ENCODE data around the gene METTL23. TPM values are rescaled to one million over a fixed set of nuclear protein-coding genes. Genes with fewer than 3 reads are reported as not detected.

The METTL23 gene
- total RNA-seq, 3 donors from 2014 or later (not counting 1 experiment from before 2014, with no cell fraction given), result 31.9 to 57.7 (median 34.2) TPM

DNA sequence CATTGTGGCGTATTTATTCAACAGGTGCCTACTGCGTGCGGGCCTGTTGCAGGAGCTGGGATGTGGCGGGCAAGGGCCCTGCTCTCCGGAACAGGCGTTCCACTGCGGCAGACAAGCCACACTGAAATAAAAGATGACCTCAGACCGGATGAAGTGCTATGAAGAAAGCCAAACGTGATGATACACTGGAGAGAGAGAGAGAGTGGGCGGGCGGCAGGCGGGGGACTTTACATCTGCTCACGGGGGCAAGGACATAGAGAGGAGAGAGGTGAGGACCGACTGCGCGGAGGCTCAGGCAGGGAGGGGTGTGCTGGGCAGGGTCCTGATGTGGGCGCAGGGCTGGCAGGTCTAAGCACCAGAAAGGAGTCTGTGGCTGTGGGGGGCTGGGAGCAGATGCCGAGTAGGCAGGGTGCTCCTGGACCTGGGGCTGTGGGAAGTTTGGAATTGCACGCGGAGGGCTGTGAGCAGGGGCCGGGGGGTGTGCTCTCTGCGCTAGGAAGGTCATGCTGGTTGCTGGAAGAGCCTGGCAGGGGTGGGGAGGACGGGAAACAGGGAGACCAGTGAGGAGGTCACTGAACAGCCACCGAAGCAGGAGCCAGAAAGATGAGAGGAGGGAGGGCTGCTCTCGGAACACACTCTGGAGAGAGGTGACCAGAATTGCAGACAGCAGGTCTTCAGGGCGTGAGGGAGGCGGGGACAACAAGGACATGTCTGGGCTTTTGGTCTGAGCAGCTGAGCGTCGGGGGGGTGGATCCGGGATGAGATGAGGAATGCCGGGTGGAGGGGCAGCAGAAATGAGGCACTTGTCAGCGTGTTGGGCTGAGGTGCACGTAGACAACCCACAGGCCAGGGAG is 25.8 kb upstream of the METTL23 start:
- peak; percentile 64 to 80 (median 67) for ATAC-seq
- H3K36me3 Mint-ChIP-seq, result no peaks in the 10 kb centered on the region
- intact Hi-C loops (cut with micrococcal nuclease), result no loop called here

DNA sequence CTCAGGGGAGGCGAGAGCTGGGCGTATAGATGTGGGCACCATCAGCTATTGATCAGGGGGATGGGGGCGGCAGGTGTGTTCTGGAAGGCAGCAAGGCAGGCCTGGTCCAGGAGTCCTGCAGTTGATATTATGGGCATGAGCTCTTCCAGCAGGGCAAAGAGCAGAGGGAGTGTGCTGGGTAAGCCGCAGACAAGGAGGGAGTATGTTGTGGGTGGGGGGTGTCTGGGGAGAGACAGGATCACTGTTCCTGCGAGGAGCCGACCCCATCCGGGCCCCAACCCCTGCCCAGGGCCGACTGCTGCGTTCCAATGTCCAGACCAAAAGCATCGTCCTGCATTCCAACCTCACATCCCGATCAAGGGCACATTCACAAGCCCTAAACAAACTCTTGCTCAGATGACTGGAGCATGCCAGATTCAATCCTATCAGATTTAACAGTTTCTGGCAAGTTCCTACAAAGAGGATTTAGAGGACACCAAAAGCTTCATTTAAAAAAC is 25.1 kb upstream of the METTL23 start:
- WGBS (ENCODE audit: insufficient coverage), result 95% methylated on average over 11 of the region's 11 CpGs
- Mint-ChIP-seq H3K4me3 (no peak overlapping the region), H3K9me3 (no peaks in the 10 kb centered on the region), H3K36me3 (no peaks in the 10 kb centered on the region), H3K27ac (no peak overlapping the region), H3K4me1 (peaks cover 0 to 34% of the 10 kb centered on the region in 2 donors), H3K27me3 (ENCODE audit: low read depth in 2 of 2) (no peaks in the 10 kb centered on the region)
- H3K27me3 ChIP-seq (ENCODE audit: control insufficient read depth, insufficient read depth, low read length), result no peaks in the 10 kb centered on the region
- no peak for DNase-seq
- ATAC-seq, result no peak
- TF ChIP-seq, protein P1, sequence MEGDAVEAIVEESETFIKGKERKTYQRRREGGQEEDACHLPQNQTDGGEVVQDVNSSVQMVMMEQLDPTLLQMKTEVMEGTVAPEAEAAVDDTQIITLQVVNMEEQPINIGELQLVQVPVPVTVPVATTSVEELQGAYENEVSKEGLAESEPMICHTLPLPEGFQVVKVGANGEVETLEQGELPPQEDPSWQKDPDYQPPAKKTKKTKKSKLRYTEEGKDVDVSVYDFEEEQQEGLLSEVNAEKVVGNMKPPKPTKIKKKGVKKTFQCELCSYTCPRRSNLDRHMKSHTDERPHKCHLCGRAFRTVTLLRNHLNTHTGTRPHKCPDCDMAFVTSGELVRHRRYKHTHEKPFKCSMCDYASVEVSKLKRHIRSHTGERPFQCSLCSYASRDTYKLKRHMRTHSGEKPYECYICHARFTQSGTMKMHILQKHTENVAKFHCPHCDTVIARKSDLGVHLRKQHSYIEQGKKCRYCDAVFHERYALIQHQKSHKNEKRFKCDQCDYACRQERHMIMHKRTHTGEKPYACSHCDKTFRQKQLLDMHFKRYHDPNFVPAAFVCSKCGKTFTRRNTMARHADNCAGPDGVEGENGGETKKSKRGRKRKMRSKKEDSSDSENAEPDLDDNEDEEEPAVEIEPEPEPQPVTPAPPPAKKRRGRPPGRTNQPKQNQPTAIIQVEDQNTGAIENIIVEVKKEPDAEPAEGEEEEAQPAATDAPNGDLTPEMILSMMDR (IDR thresholded peaks at IDR 0.05), result no peak
- H3K36me3 ChIP-seq (ENCODE audit: control insufficient read depth, insufficient read depth, low read length), result no peaks in the 10 kb centered on the region
- peaks cover 25% of the 10 kb centered on the region for H3K4me1 ChIP-seq (ENCODE audit: control insufficient read depth, insufficient read depth, low read length)
- H3K9me3 ChIP-seq (ENCODE audit: control insufficient read depth, insufficient read depth, low read length), result no peaks in the 10 kb centered on the region
- no peak overlapping the region for H3K27ac ChIP-seq (ENCODE audit: low read length)
- no peak overlapping the region for H3K4me3 ChIP-seq (ENCODE audit: low read length)
- intact Hi-C loops (cut with micrococcal nuclease), result no loop called here

More for the DNA sequence above, 25.8 kb upstream of the METTL23 start:
- H3K4me3 Mint-ChIP-seq, result no peak overlapping the region
- H3K27ac ChIP-seq (ENCODE audit: low read length), result peak overlapping the region; percentile 65
- H3K27ac Mint-ChIP-seq, result peak overlapping the region in 1 of 2 donors; percentile 79
- TF ChIP-seq, protein P1 (IDR thresholded peaks at IDR 0.05), result no peak
- H3K4me3 ChIP-seq (ENCODE audit: low read length), result no peak overlapping the region
- no peaks in the 10 kb centered on the region for H3K9me3 Mint-ChIP-seq
- WGBS (ENCODE audit: insufficient coverage), result 89% methylated on average over 33 of the region's 33 CpGs
- peak in 1 of 2 donors; percentile 56 for DNase-seq
- H3K4me1 Mint-ChIP-seq, result peaks cover 0 to 39% of the 10 kb centered on the region in 2 donors
- H3K27me3 ChIP-seq (ENCODE audit: control insufficient read depth, insufficient read depth, low read length), result no peaks in the 10 kb centered on the region
- peaks cover 25% of the 10 kb centered on the region for H3K4me1 ChIP-seq (ENCODE audit: control insufficient read depth, insufficient read depth, low read length)
- H3K9me3 ChIP-seq (ENCODE audit: control insufficient read depth, insufficient read depth, low read length), result no peaks in the 10 kb centered on the region
- H3K36me3 ChIP-seq (ENCODE audit: control insufficient read depth, insufficient read depth, low read length), result no peaks in the 10 kb centered on the region
- no peaks in the 10 kb centered on the region for H3K27me3 Mint-ChIP-seq (ENCODE audit: low read depth in 2 of 2)

DNA sequence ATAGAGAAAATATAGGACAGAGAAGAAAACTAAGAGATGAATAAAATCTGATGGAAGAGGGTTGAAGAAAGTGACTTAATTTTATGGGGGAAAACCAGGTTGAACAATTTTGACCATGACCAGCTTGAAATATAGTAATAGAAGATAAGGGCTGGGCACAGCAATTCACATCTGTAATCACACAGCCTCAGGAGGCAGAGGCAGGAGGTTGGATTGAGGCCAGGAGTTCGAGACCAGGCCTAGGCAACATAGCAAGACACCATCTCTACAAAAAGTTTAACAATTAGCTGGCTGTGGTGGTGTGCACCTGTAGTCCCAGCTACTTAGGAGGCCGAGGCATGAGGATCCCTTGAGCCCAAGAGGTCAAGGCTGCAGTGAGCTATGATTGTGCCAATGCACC is 24.6 kb upstream of the METTL23 start:
- no peak overlapping the region for H3K27ac ChIP-seq (ENCODE audit: low read length)
- DNase-seq (no peak), ATAC-seq (no peak)
- TF ChIP-seq, protein P1 (IDR thresholded peaks at IDR 0.05), result no peak
- peaks cover 0 to 35% of the 10 kb centered on the region in 2 donors for H3K4me1 Mint-ChIP-seq
- H3K27me3 Mint-ChIP-seq (ENCODE audit: low read depth in 2 of 2), result no peaks in the 10 kb centered on the region
- 20% methylated on average over 1 of the region's 2 CpGs for WGBS (ENCODE audit: insufficient coverage)
- no peaks in the 10 kb centered on the region for H3K27me3 ChIP-seq (ENCODE audit: control insufficient read depth, insufficient read depth, low read length)
- no peaks in the 10 kb centered on the region for H3K9me3 ChIP-seq (ENCODE audit: control insufficient read depth, insufficient read depth, low read length)
- no peaks in the 10 kb centered on the region for H3K9me3 Mint-ChIP-seq
- intact Hi-C loops (cut with micrococcal nuclease), result no loop called here
- H3K27ac Mint-ChIP-seq, result no peak overlapping the region
- no peaks in the 10 kb centered on the region for H3K36me3 Mint-ChIP-seq
- peaks cover 25% of the 10 kb centered on the region for H3K4me1 ChIP-seq (ENCODE audit: control insufficient read depth, insufficient read depth, low read length)
- H3K4me3 ChIP-seq (ENCODE audit: low read length), result no peak overlapping the region
- no peak overlapping the region for H3K4me3 Mint-ChIP-seq
- no peaks in the 10 kb centered on the region for H3K36me3 ChIP-seq (ENCODE audit: control insufficient read depth, insufficient read depth, low read length)

Data from natural killer cell (primary cell).